H1 (cell line): ENCODE measurements around the gene KIF1B. TPM values are rescaled to one million over a fixed set of nuclear protein-coding genes. Genes with fewer than 3 reads are reported as not detected.

Experiments used
- CTCF ChIA-PET: fragments of 300-600 bp; sonication (Branson Sonifier 250); formaldehyde crosslinking; loops from one replicate; lab custom pipeline; 2021; ENCODE audit not compliant: partially characterized antibody; lab: Charles Lee
- POLR2A ChIA-PET: fragments of 300-600 bp; sonication (Branson Sonifier 250); formaldehyde crosslinking; loops from one replicate; lab custom pipeline; 2021; ENCODE audit warnings: inconsistent platforms; ENCODE audit not compliant: partially characterized antibody; lab: Charles Lee
- DNase-seq, 2 experiments: peaks; one replicate each; pipeline versions ENCODE4 v3.0.0 to v3.0.0-alpha.2; 2010 to 2022; ENCODE audit warnings: low spot score in 2 of 2, low read depth in 1 of 2, mixed read lengths in 1 of 2
- FAIRE-seq: peaks from 2 replicates; lab custom pipeline; 2011; peaks lifted over from hg19 to GRCh38; lab: Jason Lieb, UNC
- H2AFZ ChIP-seq: 2 replicates; pipeline ENCODE4 v1.8.1; 2012; ENCODE audit warnings: low read length, inconsistent platforms
- H2AK5ac ChIP-seq: 2 replicates; pipeline ENCODE4 v1.6.1; 2013; ENCODE audit warnings: low read depth, low read length
- H2BK120ac ChIP-seq: replicated peaks from 2 replicates; pipeline ENCODE3; 2013; ENCODE audit warnings: low read depth, low read length, inconsistent platforms
- H2BK12ac ChIP-seq: 2 replicates; pipeline ENCODE4 v1.6.1; 2013; ENCODE audit warnings: low read depth, low read length
- H2BK15ac ChIP-seq: 2 replicates; pipeline ENCODE4 v1.6.1; 2013; ENCODE audit warnings: low read length
- H2BK20ac ChIP-seq: 2 replicates; pipeline ENCODE4 v1.6.1; 2013; ENCODE audit warnings: low read length
- H2BK5ac ChIP-seq: 2 replicates; pipeline ENCODE4 v1.6.1; 2013; ENCODE audit warnings: low read depth, low read length
- H3K14ac ChIP-seq: 2 replicates; pipeline ENCODE4 v1.6.1; 2013; ENCODE audit warnings: inconsistent platforms; ENCODE audit not compliant: insufficient read length
- H3K18ac ChIP-seq: 2 replicates; pipeline ENCODE4 v1.6.1; 2013; ENCODE audit warnings: low read length; ENCODE audit errors: extremely low read depth
- H3K23ac ChIP-seq: 2 replicates; pipeline ENCODE4 v1.6.1; 2013; ENCODE audit warnings: inconsistent platforms; ENCODE audit not compliant: insufficient read length
- H3K23me2 ChIP-seq: 2 replicates; pipeline ENCODE4 v1.6.1; 2013; ENCODE audit warnings: low read depth, low read length
- H3K27ac ChIP-seq: 2 replicates; pipeline ENCODE4 v1.6.1; 2011; ENCODE audit warnings: low read depth, low read length, inconsistent platforms
- H3K27me3 ChIP-seq, 4 experiments: replicated peaks in 1 of 4; 1 replicate in 1 of 4; 2 replicates in 3 of 4; pipeline versions ENCODE4 v1.6.1 to v1.8.1; 2011 to 2013; ENCODE audit warnings: low read length in 3 of 4, mild to moderate bottlenecking in 3 of 4, inconsistent platforms in 2 of 4, mixed read lengths in 2 of 4, moderate library complexity in 1 of 4; ENCODE audit not compliant: control insufficient read depth in 3 of 4, insufficient read depth in 3 of 4; ENCODE audit errors: extremely low read depth in 1 of 4
- H3K36me3 ChIP-seq, 4 experiments: 2 replicates each; pipeline versions ENCODE4 v1.6.1 to v1.8.1; 2011 to 2013; ENCODE audit warnings: mild to moderate bottlenecking in 4 of 4, low read length in 3 of 4, moderate library complexity in 2 of 4, control low read depth in 1 of 4, inconsistent platforms in 1 of 4; ENCODE audit not compliant: insufficient read depth in 4 of 4, control insufficient read depth in 2 of 4
- H3K4ac ChIP-seq: replicated peaks from 2 replicates; pipeline ENCODE3; 2013; ENCODE audit warnings: low read length, low read depth, mixed read lengths, inconsistent platforms; ENCODE audit not compliant: insufficient read length
- H3K4me1 ChIP-seq, 4 experiments: replicated peaks in 1 of 4; 1 replicate in 1 of 4; 2 replicates in 3 of 4; pipeline versions ENCODE4 v1.6.1 to v1.8.1; 2011 to 2013; ENCODE audit warnings: low read length in 3 of 4, inconsistent platforms in 2 of 4, mixed read lengths in 1 of 4; ENCODE audit not compliant: insufficient read depth in 4 of 4, control insufficient read depth in 3 of 4
- H3K4me2 ChIP-seq, 2 experiments: 2 replicates each; pipeline versions ENCODE4 v1.6.1 to v1.8.1; 2011 to 2013; ENCODE audit warnings: low read depth in 2 of 2, low read length in 2 of 2, control low read depth in 1 of 2, inconsistent platforms in 1 of 2, mild to moderate bottlenecking in 1 of 2; ENCODE audit not compliant: insufficient read depth in 1 of 2
- H3K4me3 ChIP-seq, 4 experiments: fragments of 200-600, 300-600 bp in 1 of 4; sonication (generic), shearing (Covaris generic), sonication (Bioruptor Twin) in 1 of 4; 2 replicates each; pipeline versions ENCODE4 v1.5.1 to v1.8.1; 2011 to 2016; ENCODE audit warnings: low read length in 4 of 4, low read depth in 3 of 4, control low read depth in 2 of 4, inconsistent platforms in 2 of 4, mild to moderate bottlenecking in 2 of 4, mixed read lengths in 1 of 4, moderate library complexity in 1 of 4; ENCODE audit not compliant: insufficient read depth in 2 of 4; ENCODE audit errors: extremely low read depth in 1 of 4
- H3K56ac ChIP-seq: replicated peaks from 2 replicates; pipeline ENCODE3; 2013; ENCODE audit warnings: low read depth, mild to moderate bottlenecking, mixed read lengths, low read length, inconsistent platforms; ENCODE audit not compliant: insufficient read length
- H3K79me1 ChIP-seq: 2 replicates; pipeline ENCODE4 v1.6.1; 2013; ENCODE audit warnings: low read depth, low read length, control low read depth
- H3K79me2 ChIP-seq, 2 experiments: 2 replicates each; pipeline versions ENCODE4 v1.6.1 to v1.8.1; 2012 to 2013; ENCODE audit warnings: low read length in 2 of 2, mild to moderate bottlenecking in 2 of 2, inconsistent platforms in 1 of 2; ENCODE audit not compliant: insufficient read depth in 2 of 2, control insufficient read depth in 1 of 2
- H3K9ac ChIP-seq, 4 experiments: replicated peaks in 1 of 4; 1 replicate in 1 of 4; 2 replicates in 3 of 4; pipeline versions ENCODE4 v1.6.1 to v1.8.1; 2011 to 2013; ENCODE audit warnings: low read depth in 3 of 4, low read length in 3 of 4, control low read depth in 2 of 4, mild to moderate bottlenecking in 2 of 4, moderate library complexity in 2 of 4, inconsistent platforms in 1 of 4; ENCODE audit errors: extremely low read depth in 1 of 4
- H3K9me3 ChIP-seq, 2 experiments: 2 replicates each; pipeline versions ENCODE4 v1.6.1 to v1.8.1; 2012 to 2013; ENCODE audit warnings: mild to moderate bottlenecking in 2 of 2, moderate library complexity in 2 of 2, control low read depth in 1 of 2, inconsistent platforms in 1 of 2, low read depth in 1 of 2, low read length in 1 of 2, mixed read lengths in 1 of 2; ENCODE audit not compliant: insufficient read depth in 2 of 2
- H4K20me1 ChIP-seq, 2 experiments: replicated peaks in 1 of 2; 2 replicates each; pipeline versions ENCODE3 to v1.8.1; 2011 to 2013; ENCODE audit warnings: inconsistent platforms in 2 of 2, low read length in 2 of 2, mild to moderate bottlenecking in 1 of 2; ENCODE audit not compliant: insufficient read depth in 2 of 2, control insufficient read depth in 1 of 2
- H4K5ac ChIP-seq: 2 replicates; pipeline ENCODE4 v1.6.1; 2013; ENCODE audit warnings: low read length, low read depth, mixed read lengths, inconsistent platforms; ENCODE audit not compliant: insufficient read length
- H4K8ac ChIP-seq: 2 replicates; pipeline ENCODE4 v1.8.0; 2013; ENCODE audit warnings: mild to moderate bottlenecking, moderate library complexity, low read length, inconsistent platforms; ENCODE audit not compliant: insufficient read depth; ENCODE audit errors: extremely low read depth
- H4K91ac ChIP-seq: replicated peaks from 2 replicates; pipeline ENCODE3; 2013; ENCODE audit warnings: low read length, mixed read lengths, inconsistent platforms; ENCODE audit not compliant: insufficient read length
- ASH2L ChIP-seq: fragments of 200-600, 300-600 bp; sonication (generic); IDR thresholded peaks from one replicate; pipeline ENCODE4 v1.7.1; 2017; ENCODE audit warnings: low read length
- EP300 ChIP-seq, 2 experiments: IDR thresholded peaks; 1 replicate in 1 of 2; 2 replicates in 1 of 2; pipeline ENCODE4 v1.6.1; 2011 to 2012; ENCODE audit warnings: low read depth in 2 of 2, low read length in 2 of 2, mild to moderate bottlenecking in 2 of 2, borderline replicate concordance in 1 of 2, inconsistent platforms in 1 of 2, moderate library complexity in 1 of 2
- HDAC6 ChIP-seq: IDR thresholded peaks from one replicate; pipeline ENCODE4 v1.7.1; 2012; ENCODE audit warnings: low read depth, mild to moderate bottlenecking, inconsistent platforms, low read length, moderate library complexity
- RFX5 ChIP-seq: IDR thresholded peaks from 2 replicates; pipeline ENCODE4 v1.6.1; 2011; ENCODE audit warnings: low read depth, low read length, improper control_type of control experiment, borderline replicate concordance
- SP2 ChIP-seq: IDR thresholded peaks from 2 replicates; pipeline ENCODE4 v1.6.1; 2012; ENCODE audit warnings: mild to moderate bottlenecking, low read length, inconsistent platforms
- SUZ12 ChIP-seq: fragments of 200-600 bp; sonication (generic); IDR thresholded peaks from 2 replicates; pipeline ENCODE4 v1.6.1; 2012; ENCODE audit warnings: mild to moderate bottlenecking, inconsistent platforms, low read length, moderate library complexity, mixed read lengths
- WGBS, 2 experiments: shearing (Covaris generic) in 1 of 2; methylation state at CpG; one replicate each; pipeline versions ENCODE4 v1.1.6 to v1.1.7; 2013 to 2015; ENCODE audit warnings: low lambda C conversion rate in 2 of 2, mixed read lengths in 2 of 2, inconsistent platforms in 1 of 2, low coverage in 1 of 2, missing lambda C conversion rate in 1 of 2; ENCODE audit not compliant: insufficient replicate concordance in 2 of 2, insufficient coverage in 1 of 2, insufficient read length in 1 of 2; ENCODE audit errors: extremely low coverage in 1 of 2, missing lambda C conversion rate in 1 of 2; 5-methylcytosine and 5-hydroxymethylcytosine counted together
- polyA plus RNA-seq, 7 experiments: library from polyadenylated mRNA; depleted of rRNA in 3 of 7; stranded (reverse) in 5 of 7; unstranded in 2 of 7; fragments of >200 nt in 5 of 7; fragments of 200-250 nt in 2 of 7; gene quantifications; 1 replicate in 5 of 7; 2 replicates in 1 of 7; 4 replicates in 1 of 7; pipeline versions ENCODE4 v1.2.1 to v1.2.3, GENCODE V29; 2011 to 2013; ENCODE audit warnings: missing spikeins in 2 of 7, mixed read lengths in 2 of 7
- total RNA-seq: library from RNA; stranded (reverse); fragmentation: NEBNext Ultra II Directional; extraction: Animal tissue kit (Norgen Biotek cat#: 25700); gene quantifications from 2 replicates; pipeline ENCODE4 v1.2.1, GENCODE V29; 2021

KIF1B gene
- total and polyA plus RNA-seq, 2 of the 8 experiments (the other 6 are each of a cell fraction or from before 2014, with no cell fraction given) = 39.1 to 74.2 TPM

DNA sequence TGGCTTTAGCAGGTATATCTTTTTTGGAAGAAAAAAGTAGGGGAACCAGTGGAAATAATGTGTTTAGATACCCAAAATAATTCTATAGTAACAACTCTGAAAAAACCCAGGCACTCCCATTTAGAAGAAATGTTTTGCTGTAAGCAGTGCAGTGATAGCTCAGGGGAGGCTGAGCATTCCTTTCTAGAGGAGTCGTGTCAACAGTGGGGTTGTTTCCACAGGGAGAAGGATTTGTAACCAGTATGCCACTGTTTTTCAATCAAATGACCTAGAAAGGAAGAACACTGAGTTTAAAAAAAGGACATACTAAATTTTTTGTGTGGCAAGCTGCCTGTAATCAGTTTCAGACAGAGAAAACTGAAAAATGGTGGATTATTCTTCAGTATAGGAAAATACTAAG lies 190.9 kb downstream of the KIF1B start:
- H3K4me1 ChIP-seq = peaks cover 0 to 7% (median 5%) of the 10 kb centered on the region in 4 experiments; a peak in 5 of 7 replicates
- FAIRE-seq = no peak
- H3K27me3 ChIP-seq = no peaks in the 10 kb centered on the region
- H3K56ac ChIP-seq = no peak overlapping the region
- H3K4me3 ChIP-seq = no peak overlapping the region
- H3K18ac ChIP-seq = no peak overlapping the region
- H3K14ac ChIP-seq = no peak overlapping the region
- no peaks in the 10 kb centered on the region; the same call in 1 of the 2 replicates for H3K79me1 ChIP-seq
- no peak overlapping the region for H2AFZ ChIP-seq
- H2BK15ac ChIP-seq = no peak overlapping the region
- ChIA-PET POLR2A (interaction anchor here (0.8 to 6.5 kb wide), 6 partner anchors 14 to 30 kb away, joined by 3 to 72 read pairs (median 4); partner anchors contain the start of gene CENPS), CTCF (interaction anchor here (1.6 to 2.8 kb wide), 3 partner anchors 23 to 29 kb away, joined by 5 to 22 read pairs (median 18); partner anchors contain the start of gene CENPS)
- no peak for DNase-seq
- no peak overlapping the region for H2BK20ac ChIP-seq
- WGBS, 2 experiments = 96% methylated on average over 1 of the region's 1 CpG; no CpG with 5 or more reads in 1 of the 2 experiments
- no peak overlapping the region for H2BK5ac ChIP-seq
- no peaks in the 10 kb centered on the region for H3K9me3 ChIP-seq
- no peak overlapping the region for H2BK120ac ChIP-seq
- H3K4me2 ChIP-seq = no peak overlapping the region
- no peak overlapping the region for H4K5ac ChIP-seq
- H3K79me2 ChIP-seq = peaks cover 10 to 26% of the 10 kb centered on the region in 2 experiments
- H4K20me1 ChIP-seq = peaks cover 3 to 6% of the 10 kb centered on the region in 2 experiments
- no peak overlapping the region for H3K4ac ChIP-seq
- H2AK5ac ChIP-seq = no peak overlapping the region
- H4K8ac ChIP-seq = no peak overlapping the region
- H3K36me3 ChIP-seq = peaks cover 16 to 52% (median 38%) of the 10 kb centered on the region in 4 experiments
- no peak overlapping the region for H3K23ac ChIP-seq
- peaks cover 9% of the 10 kb centered on the region; the same call in 1 of the 2 replicates for H3K23me2 ChIP-seq
- H3K27ac ChIP-seq = no peak overlapping the region
- H4K91ac ChIP-seq = no peak overlapping the region
- no peak overlapping the region for H3K9ac ChIP-seq
- no peak overlapping the region for H2BK12ac ChIP-seq
- TF ChIP-seq SUZ12 = no peak
- TF ChIP-seq HDAC6 = no peak
- TF ChIP-seq SP2 = no peak
- TF ChIP-seq EP300 (IDR thresholded peaks at IDR 0.05; ENCODE audit: borderline replicate concordance in 1 of 2, low read depth in 2 of 2, low read length in 2 of 2) = no peak
- TF ChIP-seq RFX5 = no peak
- TF ChIP-seq ASH2L = no peak
